ENCODE data around the gene PASK. TPM values are rescaled to one million over a fixed set of nuclear protein-coding genes. Genes with fewer than 3 reads are reported as not detected.

The PASK gene
- total and polyA plus RNA-seq, 2 experiments from 2014 or later = 7.0 to 11.9 TPM

DNA sequence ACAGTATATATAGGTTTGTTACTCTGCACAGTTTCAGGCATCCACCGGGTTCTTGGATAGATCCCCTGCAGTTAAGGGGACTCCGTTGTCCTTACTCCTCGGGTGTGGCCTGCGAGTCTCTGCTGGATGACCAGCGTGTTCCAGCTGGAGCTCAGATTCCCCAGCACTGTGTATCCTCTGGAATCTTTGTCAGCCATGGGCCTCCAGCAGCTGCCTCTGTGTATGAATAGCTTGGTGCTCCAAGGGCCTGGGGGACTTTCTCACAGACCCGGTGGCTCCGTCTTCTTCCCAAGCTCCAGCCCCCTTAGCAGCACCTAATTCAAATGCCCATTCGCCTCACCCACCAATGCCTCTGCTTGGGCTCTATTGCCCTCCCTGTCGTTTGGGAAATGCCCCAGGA, 45.5 kb upstream of the PASK start:
- no peak for DNase-seq (ENCODE audit: low read depth in 1 of 2, low spot score in 1 of 2)
- H3K4me1 ChIP-seq (ENCODE audit: low read depth) = no peaks in the 10 kb centered on the region
- H3K9me3 ChIP-seq (ENCODE audit: low read depth) = no peaks in the 10 kb centered on the region
- H3K27ac ChIP-seq = no peak overlapping the region
- TF ChIP-seq, protein P1, sequence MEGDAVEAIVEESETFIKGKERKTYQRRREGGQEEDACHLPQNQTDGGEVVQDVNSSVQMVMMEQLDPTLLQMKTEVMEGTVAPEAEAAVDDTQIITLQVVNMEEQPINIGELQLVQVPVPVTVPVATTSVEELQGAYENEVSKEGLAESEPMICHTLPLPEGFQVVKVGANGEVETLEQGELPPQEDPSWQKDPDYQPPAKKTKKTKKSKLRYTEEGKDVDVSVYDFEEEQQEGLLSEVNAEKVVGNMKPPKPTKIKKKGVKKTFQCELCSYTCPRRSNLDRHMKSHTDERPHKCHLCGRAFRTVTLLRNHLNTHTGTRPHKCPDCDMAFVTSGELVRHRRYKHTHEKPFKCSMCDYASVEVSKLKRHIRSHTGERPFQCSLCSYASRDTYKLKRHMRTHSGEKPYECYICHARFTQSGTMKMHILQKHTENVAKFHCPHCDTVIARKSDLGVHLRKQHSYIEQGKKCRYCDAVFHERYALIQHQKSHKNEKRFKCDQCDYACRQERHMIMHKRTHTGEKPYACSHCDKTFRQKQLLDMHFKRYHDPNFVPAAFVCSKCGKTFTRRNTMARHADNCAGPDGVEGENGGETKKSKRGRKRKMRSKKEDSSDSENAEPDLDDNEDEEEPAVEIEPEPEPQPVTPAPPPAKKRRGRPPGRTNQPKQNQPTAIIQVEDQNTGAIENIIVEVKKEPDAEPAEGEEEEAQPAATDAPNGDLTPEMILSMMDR (IDR thresholded peaks at IDR 0.05; ENCODE audit: low read depth, low read length) = no peak
- H3K36me3 ChIP-seq = no peaks in the 10 kb centered on the region
- H3K27me3 ChIP-seq = no peaks in the 10 kb centered on the region
- no peak overlapping the region for H3K4me3 ChIP-seq

DNA sequence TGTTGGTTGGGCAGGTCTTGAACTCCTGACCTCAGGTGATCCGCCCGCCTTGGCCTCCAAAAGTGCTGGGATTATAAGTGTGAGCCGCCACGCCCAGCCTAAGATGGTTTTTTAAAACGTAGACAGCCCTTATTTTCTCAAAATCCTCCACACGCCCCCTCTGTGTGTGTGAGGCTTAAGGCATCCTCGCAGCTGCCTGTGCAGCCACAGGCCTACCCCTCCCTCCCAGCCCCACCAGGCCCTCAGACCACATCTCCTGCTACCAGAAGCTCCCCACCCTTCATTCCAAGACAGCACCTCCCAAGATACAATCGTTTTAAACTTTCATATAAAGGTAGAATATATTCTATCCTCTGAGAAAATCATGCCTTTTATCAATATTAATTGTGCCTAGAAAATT, 44.0 kb upstream of the PASK start:
- Histone ChIP-seq H3K9me3 (ENCODE audit: low read depth) (no peaks in the 10 kb centered on the region), H3K36me3 (no peaks in the 10 kb centered on the region), H3K4me3 (no peak overlapping the region), H3K27ac (no peak overlapping the region), H3K4me1 (ENCODE audit: low read depth) (no peaks in the 10 kb centered on the region), H3K27me3 (no peaks in the 10 kb centered on the region)
- no peak for DNase-seq (ENCODE audit: low read depth in 1 of 2, low spot score in 1 of 2)
- TF ChIP-seq, protein P1 (IDR thresholded peaks at IDR 0.05; ENCODE audit: low read depth, low read length) = no peak

DNA sequence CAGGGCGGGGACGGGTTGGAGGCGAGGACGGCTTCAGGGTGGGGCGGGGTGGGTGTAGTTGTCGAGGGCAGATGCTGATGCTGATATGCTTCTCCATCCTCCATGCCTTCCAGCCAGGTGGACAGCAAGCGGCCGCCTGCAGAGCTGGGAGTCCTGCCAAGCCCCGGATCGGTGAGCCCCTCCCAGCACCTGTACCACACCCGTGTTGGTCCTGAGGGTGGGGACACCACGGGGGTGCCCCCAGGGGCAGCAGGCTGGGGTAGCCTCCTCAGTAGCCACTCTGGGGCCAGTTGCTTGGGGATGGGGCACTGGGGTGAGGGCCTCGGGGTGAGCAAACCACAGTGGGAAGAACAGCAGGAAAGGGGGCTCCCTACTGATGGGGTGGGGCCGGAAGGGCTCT, 41.8 kb upstream of the PASK start:
- Histone ChIP-seq H3K4me1 (ENCODE audit: low read depth) (no peaks in the 10 kb centered on the region), H3K9me3 (ENCODE audit: low read depth) (no peaks in the 10 kb centered on the region), H3K4me3 (no peak overlapping the region), H3K27ac (no peak overlapping the region), H3K36me3 (no peaks in the 10 kb centered on the region), H3K27me3 (no peaks in the 10 kb centered on the region)
- TF ChIP-seq, protein P1 (IDR thresholded peaks at IDR 0.05; ENCODE audit: low read depth, low read length) = no peak
- DNase-seq (ENCODE audit: low read depth in 1 of 2, low spot score in 1 of 2) = no peak

DNA sequence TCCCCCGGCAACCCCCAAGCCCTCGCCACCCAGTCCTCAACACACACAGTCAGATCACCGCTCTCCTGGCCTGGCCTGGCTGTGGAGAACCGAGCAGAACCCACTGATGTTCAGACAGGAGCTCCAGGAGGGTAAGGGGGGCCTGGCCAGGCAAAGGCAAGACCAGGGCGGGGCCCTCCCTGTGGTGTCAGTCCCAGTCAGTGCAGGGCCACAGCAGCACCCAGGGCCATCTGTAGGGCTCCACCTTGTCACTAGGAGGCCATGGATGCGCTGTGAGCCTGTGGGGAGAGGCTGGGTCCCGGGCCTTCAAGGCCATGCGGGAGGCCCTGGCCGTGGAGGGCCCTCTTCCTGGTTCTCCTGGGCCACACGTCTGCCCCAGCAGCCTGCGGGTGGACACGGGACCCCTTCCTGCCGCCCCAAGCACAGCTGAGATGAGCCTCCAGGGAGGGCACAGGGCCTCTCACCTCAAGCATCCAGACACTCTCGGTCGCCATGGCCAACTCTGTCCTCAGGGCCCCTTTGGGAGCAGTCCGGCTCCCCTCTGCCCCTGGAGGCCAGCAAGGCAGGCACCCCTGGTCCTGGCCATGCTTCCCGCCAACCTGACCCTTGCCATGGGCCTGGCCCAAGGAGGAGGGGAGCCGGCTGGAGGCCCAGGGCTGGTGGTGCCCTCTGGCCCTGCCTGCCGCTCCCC, 41.2 kb upstream of the PASK start:
- Histone ChIP-seq H3K9me3 (ENCODE audit: low read depth) (no peaks in the 10 kb centered on the region), H3K4me3 (no peak overlapping the region), H3K27me3 (no peaks in the 10 kb centered on the region), H3K4me1 (ENCODE audit: low read depth) (no peaks in the 10 kb centered on the region), H3K27ac (no peak overlapping the region), H3K36me3 (no peaks in the 10 kb centered on the region)
- no peak for DNase-seq (ENCODE audit: low read depth in 1 of 2, low spot score in 1 of 2)
- TF ChIP-seq, protein P1 (IDR thresholded peaks at IDR 0.05; ENCODE audit: low read depth, low read length) = no peak

DNA sequence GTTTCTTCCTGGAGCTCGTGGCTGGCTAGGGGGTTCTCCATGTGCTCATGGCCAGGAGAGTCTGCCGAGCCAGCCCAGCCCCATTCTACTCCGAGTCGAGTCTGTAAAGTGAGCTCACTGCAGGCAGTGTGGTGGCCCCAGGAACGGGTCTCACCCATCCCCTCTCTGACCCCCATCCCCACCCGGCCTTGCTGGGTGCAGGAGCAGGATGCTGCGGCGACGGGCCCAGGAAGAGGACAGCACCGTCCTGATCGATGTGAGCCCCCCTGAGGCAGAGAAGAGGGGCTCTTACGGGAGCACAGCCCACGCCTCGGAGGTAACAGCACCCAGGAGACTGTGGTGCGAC, 40.6 kb upstream of the PASK start:
- Histone ChIP-seq H3K9me3 (ENCODE audit: low read depth) (no peaks in the 10 kb centered on the region), H3K4me3 (no peak overlapping the region), H3K4me1 (ENCODE audit: low read depth) (no peaks in the 10 kb centered on the region), H3K27me3 (no peaks in the 10 kb centered on the region), H3K36me3 (no peaks in the 10 kb centered on the region), H3K27ac (no peak overlapping the region)
- TF ChIP-seq, protein P1 (IDR thresholded peaks at IDR 0.05; ENCODE audit: low read depth, low read length) = no peak
- DNase-seq (ENCODE audit: low read depth in 1 of 2, low spot score in 1 of 2) = no peak

Measured in cardiac muscle cell (in vitro differentiated cells and primary cell).